HepG2 (cell line): ENCODE data around the gene SLC38A2. TPM values are rescaled to one million over a fixed set of nuclear protein-coding genes. Genes with fewer than 3 reads are reported as not detected.

Experiments
- BRD4 ChIP-seq: sonication (generic); formaldehyde crosslinking; IDR thresholded peaks from 2 replicates; pipeline ENCODE4 v1.4.0; 2020; ENCODE audit warnings: missing genetic modification reagents
- CBX2 ChIP-seq, 2 experiments: fragments of 200-600 bp in 1 of 2; sonication (generic); formaldehyde crosslinking in 1 of 2; IDR thresholded peaks; 2 replicates each; pipeline versions ENCODE4 v1.7.0 to v1.8.1; 2018 to 2022; ENCODE audit warnings: low read depth in 2 of 2, low read length in 1 of 2, mild to moderate bottlenecking in 1 of 2, missing genetic modification reagents in 1 of 2
- CREM ChIP-seq, 2 experiments: sonication (generic) in 1 of 2; formaldehyde crosslinking in 1 of 2; IDR thresholded peaks; 2 replicates each; pipeline versions ENCODE4 v1.4.0 to v1.6.1; 2016 to 2020; ENCODE audit warnings: antibody characterized with exemption in 1 of 2, mild to moderate bottlenecking in 1 of 2, missing genetic modification reagents in 1 of 2
- GFI1 ChIP-seq: sonication (generic); formaldehyde crosslinking; IDR thresholded peaks from 2 replicates; pipeline ENCODE4 v1.5.0; 2020; ENCODE audit warnings: missing genetic modification reagents, mild to moderate bottlenecking, borderline replicate concordance
- KAT8 ChIP-seq: IDR thresholded peaks from 2 replicates; pipeline ENCODE4 v1.6.1; 2016; ENCODE audit warnings: missing genetic modification reagents, missing compliant biosample characterization
- SOX13 ChIP-seq, 3 experiments: fragments of 450-650 bp in 1 of 3; sonication (generic) in 1 of 3; formaldehyde crosslinking in 1 of 3; IDR thresholded peaks in 2 of 3; conservative IDR thresholded peaks in 1 of 3; 2 replicates each; pipeline versions ENCODE4 v1.5.0 to v1.6.1; 2016 to 2020; ENCODE audit warnings: antibody characterized with exemption in 1 of 3, mild to moderate bottlenecking in 1 of 3, missing compliant biosample characterization in 1 of 3, missing genetic modification reagents in 1 of 3, moderate library complexity in 1 of 3
- SP2 ChIP-seq: sonication (generic); formaldehyde crosslinking; IDR thresholded peaks from 2 replicates; pipeline ENCODE4 v1.5.1; 2020; ENCODE audit warnings: mild to moderate bottlenecking, missing genetic modification reagents
- TAF1 ChIP-seq: sonication (generic); formaldehyde crosslinking; IDR thresholded peaks from 2 replicates; pipeline ENCODE4 v1.4.0; 2020; ENCODE audit warnings: missing genetic modification reagents
- ZBTB42 ChIP-seq: sonication (generic); formaldehyde crosslinking; IDR thresholded peaks from 2 replicates; pipeline ENCODE4 v1.5.0; 2020; ENCODE audit warnings: mild to moderate bottlenecking, missing genetic modification reagents
- ZFP1 ChIP-seq: IDR thresholded peaks from 2 replicates; pipeline ENCODE4 v1.6.1; 2016
- ZMAT3 ChIP-seq: sonication (generic); formaldehyde crosslinking; conservative IDR thresholded peaks from 2 replicates; pipeline ENCODE4 v1.7.0; 2021; ENCODE audit warnings: missing genetic modification reagents
- ZNF101 ChIP-seq: sonication (generic); formaldehyde crosslinking; IDR thresholded peaks from 2 replicates; pipeline ENCODE4 v1.4.0; 2020; ENCODE audit warnings: mild to moderate bottlenecking, low read depth, missing genetic modification reagents, borderline replicate concordance
- ZNF317 ChIP-seq: sonication (generic); formaldehyde crosslinking; IDR thresholded peaks from 2 replicates; pipeline ENCODE4 v1.5.0; 2020; ENCODE audit warnings: mild to moderate bottlenecking, missing genetic modification reagents
- ZNF331 ChIP-seq: sonication (generic); formaldehyde crosslinking; IDR thresholded peaks from 2 replicates; pipeline ENCODE4 v1.4.0; 2020; ENCODE audit warnings: missing genetic modification reagents
- ZNF362 ChIP-seq: sonication (generic); formaldehyde crosslinking; IDR thresholded peaks from 2 replicates; pipeline ENCODE4 v1.4.0; 2020; ENCODE audit warnings: missing genetic modification reagents, mild to moderate bottlenecking, borderline replicate concordance
- ZNF431 ChIP-seq: sonication (generic); formaldehyde crosslinking; IDR thresholded peaks from 2 replicates; pipeline ENCODE4 v1.9.0; 2022; ENCODE audit warnings: missing genetic modification reagents, low read depth, mild to moderate bottlenecking, borderline replicate concordance
- ZNF468 ChIP-seq: sonication (generic); formaldehyde crosslinking; IDR thresholded peaks from 2 replicates; pipeline ENCODE4 v1.8.0; 2022; ENCODE audit warnings: mild to moderate bottlenecking, moderate library complexity, missing genetic modification reagents
- ZNF646 ChIP-seq: sonication (generic); formaldehyde crosslinking; IDR thresholded peaks from 2 replicates; pipeline ENCODE4 v1.9.0; 2021; ENCODE audit warnings: mild to moderate bottlenecking, missing genetic modification reagents
- ZNF740 ChIP-seq: sonication (generic); formaldehyde crosslinking; IDR thresholded peaks from 2 replicates; pipeline ENCODE4 v1.4.0; 2020; ENCODE audit warnings: missing genetic modification reagents
- ZNF891 ChIP-seq: sonication (generic); formaldehyde crosslinking; IDR thresholded peaks from 2 replicates; pipeline ENCODE4 v1.5.0; 2020; ENCODE audit warnings: mild to moderate bottlenecking, missing genetic modification reagents
- ZSCAN25 ChIP-seq: sonication (generic); formaldehyde crosslinking; IDR thresholded peaks from 2 replicates; pipeline ENCODE4 v1.8.0; 2022; ENCODE audit warnings: mild to moderate bottlenecking, missing genetic modification reagents
- polyA plus RNA-seq, 8 experiments: library from polyadenylated mRNA; depleted of rRNA in 3 of 8; stranded (reverse) in 7 of 8; unstranded in 1 of 8; fragments of >200 nt; fragmentation: Illumina TruSeq in 4 of 8; extraction: Trizol in 4 of 8; gene quantifications; 2 replicates each; pipeline versions ENCODE4 v1.2.1 to v1.2.3, GENCODE V29; 2011 to 2016; ENCODE audit warnings: low read depth in 4 of 8, missing spikeins in 1 of 8, mixed read lengths in 1 of 8; ENCODE audit not compliant: insufficient read depth in 1 of 8
- total RNA-seq, 5 experiments: library from RNA; depleted of rRNA; stranded (reverse); fragments of >200 nt; fragmentation: Illumina TruSeq; extraction: Trizol; gene quantifications; 2 replicates each; pipeline ENCODE4 v1.2.3, GENCODE V29; 2016; ENCODE audit warnings: low read depth in 1 of 5

SLC38A2 gene
- total and polyA plus RNA-seq, 2 of the 13 experiments (the other 11 are each of a cell fraction or from before 2014, with no cell fraction given): 368 to 880 TPM

GRCh38 chr12:46382964-46383653, 10.5 kb upstream of the SLC38A2 start (continued):
- no peak for TF ChIP-seq CBX2 (IDR thresholded peaks at IDR 0.05; ENCODE audit: low read depth, low read length)
- TF ChIP-seq CBX2 (CRISPR knock-in tag; IDR thresholded peaks at IDR 0.05; ENCODE audit: low read depth): no peak
- TF ChIP-seq ZNF891 (CRISPR knock-in tag): peak; percentile 67; the same call in 1 of the 2 replicates
- no peak for TF ChIP-seq ZBTB42 (CRISPR knock-in tag)
- TF ChIP-seq TAF1 (CRISPR knock-in tag): no peak; the same call in 1 of the 2 replicates
- TF ChIP-seq ZNF431: no peak; the same call in 1 of the 2 replicates
- no peak for TF ChIP-seq ZFP1 (CRISPR knock-in tag)
- peak; percentile 72; the same call in 1 of the 2 replicates for TF ChIP-seq BRD4 (CRISPR knock-in tag)
- peak; percentile 6; the same call in 1 of the 2 replicates for TF ChIP-seq ZNF646 (CRISPR knock-in tag)
- TF ChIP-seq ZSCAN25 (CRISPR knock-in tag): peak; percentile 11; the same call in 1 of the 2 replicates
- peak; percentile 15; the same call in 1 of the 2 replicates for TF ChIP-seq ZNF362 (CRISPR knock-in tag)
- peak; percentile 26; the same call in 1 of the 2 replicates for TF ChIP-seq SOX13 (IDR thresholded peaks at IDR 0.05)
- peak in 1 of 2 experiments; percentile 63; a peak in 2 of 4 replicates for TF ChIP-seq SOX13 (CRISPR knock-in tag; conservative IDR thresholded peaks at IDR 0.05 in 1 of 2, IDR thresholded peaks at IDR 0.05 in 1 of 2)
- TF ChIP-seq ZNF468 (CRISPR knock-in tag): no peak
- no peak for TF ChIP-seq ZNF317 (CRISPR knock-in tag)
- TF ChIP-seq ZNF740: peak; percentile 75
- TF ChIP-seq SP2 (CRISPR knock-in tag): no peak
- TF ChIP-seq CREM (IDR thresholded peaks at IDR 0.05): no peak
- TF ChIP-seq CREM (CRISPR knock-in tag; IDR thresholded peaks at IDR 0.05): no peak
- no peak for TF ChIP-seq KAT8 (CRISPR knock-in tag)
- no peak for TF ChIP-seq ZNF101 (CRISPR knock-in tag)
- peak; percentile 68; the same call in 1 of the 2 replicates for TF ChIP-seq ZMAT3 (CRISPR knock-in tag)
- TF ChIP-seq GFI1 (CRISPR knock-in tag): peak; percentile 46; the same call in 1 of the 2 replicates
- TF ChIP-seq ZNF331 (CRISPR knock-in tag): no peak; the same call in 1 of the 2 replicates
